ENCODE data around the gene LRRC57. TPM values are rescaled to one million over a fixed set of nuclear protein-coding genes. Genes with fewer than 3 reads are reported as not detected.

The LRRC57 gene
- total and polyA plus RNA-seq, 2 of the 8 experiments (the other 6 are each of a cell fraction or from before 2014, with no cell fraction given): 5.0 to 12.7 TPM

GRCh38 chr15:42575188-42576039, 26.8 kb upstream of the LRRC57 start, which contains the start of gene STARD9:
Gene STARD9 (plus strand): TSS chr15:42575606. CDS start chr15:42575716, 110 bp downstream.
- 0 out of 2 replicates have a peak, but pooled peaks cover 4% of the 10 kb centered on the region for H3K79me1 ChIP-seq (ENCODE audit: low read depth, low read length)
- peak within 1 kb of the TSS; percentile 75; the same call in 1 of the 2 replicates for H4K8ac ChIP-seq (ENCODE audit: extremely low read depth, insufficient read depth, low read length)
- peak within 1 kb of the TSS; percentile 83 to 95 for H3K4me2 ChIP-seq (ENCODE audit: insufficient read depth in 1 of 2, low read depth in 2 of 2, low read length in 2 of 2)
- peak; percentile 97 for DNase-seq (ENCODE audit: low read depth in 1 of 2, low spot score in 2 of 2)
- 2% methylated on average over 72 of the region's 95 CpGs; no CpG with 5 or more reads in 1 of the 2 experiments for WGBS, 2 experiments (ENCODE audit: extremely low coverage in 1 of 2, insufficient coverage in 1 of 2, insufficient read length in 1 of 2, insufficient replicate concordance in 2 of 2, low coverage in 1 of 2, low lambda C conversion rate in 2 of 2, missing lambda C conversion rate in 1 of 2)
- H3K9ac ChIP-seq (replicated peaks in 1 of 4; ENCODE audit: extremely low read depth in 1 of 4, low read depth in 3 of 4, low read length in 3 of 4): peak within 1 kb of the TSS; percentile 56 to 76 (median 62)
- no peak for FAIRE-seq
- H2BK12ac ChIP-seq (ENCODE audit: low read depth, low read length): peak within 1 kb of the TSS; percentile 68; the same call in 1 of the 2 replicates
- H3K56ac ChIP-seq (replicated peaks; ENCODE audit: insufficient read length, low read depth, low read length): no peak within 1 kb of the TSS
- H4K91ac ChIP-seq (replicated peaks; ENCODE audit: insufficient read length, low read length): no peak within 1 kb of the TSS
- peaks cover 1 to 11% (median 9%) of the 10 kb centered on the region in 4 experiments for H3K27me3 ChIP-seq (replicated peaks in 1 of 4; ENCODE audit: control insufficient read depth in 3 of 4, extremely low read depth in 1 of 4, insufficient read depth in 3 of 4, low read length in 3 of 4)
- H2AFZ ChIP-seq (ENCODE audit: low read length): peak within 1 kb of the TSS; percentile 91
- CTCF ChIA-PET (ENCODE audit: partially characterized antibody): interaction anchor here (0.7 to 2.4 kb wide), 5 partner anchors 16 to 617 kb away, joined by 3 to 6 read pairs (median 3); no protein-coding TSS in a partner anchor
- no peaks in the 10 kb centered on the region; a peak in 1 of 7 replicates for H3K4me1 ChIP-seq (replicated peaks in 1 of 4; ENCODE audit: control insufficient read depth in 3 of 4, insufficient read depth in 4 of 4, low read length in 3 of 4)
- peak within 1 kb of the TSS; percentile 67 to 80 (median 72) for H3K4me3 ChIP-seq (ENCODE audit: extremely low read depth in 1 of 4, insufficient read depth in 2 of 4, low read depth in 3 of 4, low read length in 4 of 4)
- no peak within 1 kb of the TSS for H3K14ac ChIP-seq (ENCODE audit: insufficient read length)
- no peaks in the 10 kb centered on the region for H4K20me1 ChIP-seq (replicated peaks in 1 of 2; ENCODE audit: control insufficient read depth in 1 of 2, insufficient read depth in 2 of 2, low read length in 2 of 2)
- 0 out of 2 replicates have a peak within 1 kb of the TSS, but pooled peaks have one; percentile 11 for H2BK15ac ChIP-seq (ENCODE audit: low read length)
- H2BK120ac ChIP-seq (replicated peaks; ENCODE audit: low read depth, low read length): no peak within 1 kb of the TSS
- H2AK5ac ChIP-seq (ENCODE audit: low read depth, low read length): 0 out of 2 replicates have a peak within 1 kb of the TSS, but pooled peaks have one; percentile 53
- POLR2A ChIA-PET (ENCODE audit: partially characterized antibody): interaction anchor here (0.6 to 2.2 kb wide), 8 partner anchors 8 to 244 kb away, joined by 3 to 9 read pairs (median 3); partner anchors contain the start of genes HAUS2 and LRRC57
- peak within 1 kb of the TSS; percentile 71 for H3K18ac ChIP-seq (ENCODE audit: extremely low read depth, low read length)
- H3K27ac ChIP-seq (ENCODE audit: low read depth, low read length): no peak within 1 kb of the TSS
- peaks cover 14% of the 10 kb centered on the region; the same call in 1 of the 2 replicates for H3K23me2 ChIP-seq (ENCODE audit: low read depth, low read length)
- H3K79me2 ChIP-seq (ENCODE audit: control insufficient read depth in 1 of 2, insufficient read depth in 2 of 2, low read length in 2 of 2): no peaks in the 10 kb centered on the region
- H2BK20ac ChIP-seq (ENCODE audit: low read length): no peak within 1 kb of the TSS
- no peak within 1 kb of the TSS for H3K23ac ChIP-seq (ENCODE audit: insufficient read length)
- peak within 1 kb of the TSS; percentile 66 for H4K5ac ChIP-seq (ENCODE audit: insufficient read length, low read depth, low read length)
- peak within 1 kb of the TSS; percentile 38 for H3K4ac ChIP-seq (replicated peaks; ENCODE audit: insufficient read length, low read depth, low read length)
- no peaks in the 10 kb centered on the region for H3K36me3 ChIP-seq (ENCODE audit: control insufficient read depth in 2 of 4, insufficient read depth in 4 of 4, low read length in 3 of 4)
- no peaks in the 10 kb centered on the region for H3K9me3 ChIP-seq (ENCODE audit: insufficient read depth in 2 of 2, low read depth in 1 of 2, low read length in 1 of 2)
- H2BK5ac ChIP-seq (ENCODE audit: low read depth, low read length): no peak within 1 kb of the TSS
- TF ChIP-seq GABPA (IDR thresholded peaks at IDR 0.05; ENCODE audit: borderline replicate concordance, insufficient read depth, low read length) (no peak), NANOG (IDR thresholded peaks at IDR 0.05; ENCODE audit: insufficient read depth, low read depth, low read length, poor library complexity, severe bottlenecking) (no peak), POLR2AphosphoS5 (IDR thresholded peaks at IDR 0.05; ENCODE audit: low read depth, low read length) (peak; percentile 72; the same call in 1 of the 2 replicates), HDAC6 (IDR thresholded peaks at IDR 0.05; ENCODE audit: low read depth, low read length) (no peak), MAFK (IDR thresholded peaks at IDR 0.05; ENCODE audit: low read depth, low read length) (no peak), POU5F1 (IDR thresholded peaks at IDR 0.05; ENCODE audit: low read depth, low read length) (no peak), SP1 (IDR thresholded peaks at IDR 0.05; ENCODE audit: low read depth, low read length) (peak; percentile 57; the same call in 1 of the 2 replicates), HDAC2 (IDR thresholded peaks at IDR 0.05; ENCODE audit: borderline replicate concordance in 1 of 2, low read depth in 2 of 2, low read length in 2 of 2) (0 out of 4 replicates have a peak, but pooled peaks of 1 of the 2 experiments have one; percentile 46), TCF12 (IDR thresholded peaks at IDR 0.05; ENCODE audit: low read depth, low read length) (no peak), CHD2 (IDR thresholded peaks at IDR 0.05; ENCODE audit: low read length) (no peak), EGR1 (IDR thresholded peaks at IDR 0.05; ENCODE audit: borderline replicate concordance, low read depth, low read length) (peak; percentile 50; the same call in 1 of the 2 replicates)
